Measurements from ENCODE around the gene MMP14. TPM values are rescaled to one million over a fixed set of nuclear protein-coding genes. Genes with fewer than 3 reads are reported as not detected.

The MMP14 gene
- total RNA-seq, result 435 and 437 TPM in 2 replicates

GRCh38 chr14:22836301-22837113 is at the start of gene MMP14:
Gene MMP14 (plus strand): TSS chr14:22836585. CDS start chr14:22836818, 233 bp downstream.

GRCh38 chr14:22814941-22815713 is 21.3 kb upstream of the MMP14 start, which contains the start of gene SLC7A7:
Gene SLC7A7 (minus strand): TSS chr14:22815435. CDS start chr14:22813398, 2,037 bp downstream.

DNA sequence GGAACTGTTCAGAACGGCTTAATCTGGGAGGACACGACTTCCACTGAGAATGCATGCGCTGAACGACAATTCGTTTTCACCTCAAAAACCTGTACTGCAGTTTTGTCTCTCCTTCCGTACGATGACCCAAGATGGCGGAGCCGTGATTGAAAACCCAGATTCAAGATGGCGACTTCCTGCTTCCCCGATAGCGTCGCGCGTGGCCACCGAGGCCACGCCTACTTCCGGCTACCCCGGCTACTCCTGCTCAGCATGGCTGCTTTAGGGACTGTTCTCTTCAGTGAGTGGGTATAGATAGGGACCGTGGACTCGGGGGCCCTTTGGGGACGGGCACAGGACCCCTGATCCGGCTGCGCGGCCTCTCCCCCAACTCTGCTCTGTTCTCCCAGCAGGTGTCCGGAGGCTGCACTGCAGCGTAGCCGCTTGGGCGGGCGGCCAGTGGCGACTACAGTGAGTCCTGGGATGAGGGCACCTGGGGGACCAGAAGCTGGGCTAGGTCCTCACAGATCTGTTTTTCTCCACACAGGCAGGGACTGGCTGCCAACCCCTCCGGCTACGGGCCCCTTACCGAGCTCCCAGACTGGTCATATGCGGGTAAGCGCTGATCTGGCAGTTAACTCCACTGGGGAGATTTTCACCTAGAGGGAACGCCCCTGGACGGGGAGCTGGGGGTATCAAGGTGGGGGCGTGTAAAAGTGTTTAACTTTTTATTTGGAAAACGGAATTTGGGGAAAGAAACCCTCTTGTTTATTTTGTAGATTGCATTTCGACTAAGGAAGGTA is 6.5 kb upstream of the MMP14 start, which contains the start of gene MRPL52:
MRPL52 (plus strand) TSS at position 227 of the 782 bp plus-strand sequence; CDS start at position 253, 26 bp downstream.

GRCh38 chr14:22871224-22872032 is 35.0 kb downstream of the MMP14 start, which contains the start of gene LRP10:
Gene LRP10 (plus strand): TSS chr14:22871740. CDS start chr14:22872304, 564 bp downstream.

GRCh38 chr14:22883173-22883976 is 47.0 kb downstream of the MMP14 start, which contains the start of gene REM2:
Gene REM2 (plus strand): TSS chr14:22883222. CDS start chr14:22883288, 66 bp downstream.

Other genes starting within 250 kb of the MMP14 start
- gene DAD1, start 247.4 kb upstream of the MMP14 start, total RNA-seq, result 592 and 648 TPM in 2 replicates
- gene ABHD4, start 238.3 kb upstream of the MMP14 start, total RNA-seq, result 17.9 and 23.9 TPM in 2 replicates
- not detected in 2 replicates for gene OR6J1, start 192.2 kb upstream of the MMP14 start, total RNA-seq
- 111 and 165 TPM in 2 replicates for gene OXA1L, start 69.9 kb upstream of the MMP14 start, total RNA-seq
- 1.6 and 2.6 TPM in 2 replicates for gene SLC7A7, start 21.1 kb upstream of the MMP14 start, total RNA-seq
- 102 and 274 TPM in 2 replicates for gene MRPL52, start 6.7 kb upstream of the MMP14 start, total RNA-seq
- gene LRP10, start 35.2 kb downstream of the MMP14 start, total RNA-seq, result 98.4 and 113 TPM in 2 replicates
- gene REM2, start 46.6 kb downstream of the MMP14 start, total RNA-seq, result 0.58 TPM in 1 of 2 replicates, not detected in the other
- gene RBM23, start 82.6 kb downstream of the MMP14 start, total RNA-seq, result 44.4 and 75.1 TPM in 2 replicates
- gene PRMT5, start 92.8 kb downstream of the MMP14 start, total RNA-seq, result 86.1 and 97.2 TPM in 2 replicates
- 61.4 and 69.8 TPM in 2 replicates for gene HAUS4, start 120.5 kb downstream of the MMP14 start, total RNA-seq
- gene AJUBA, start 146.0 kb downstream of the MMP14 start, total RNA-seq, result 21.6 and 30.0 TPM in 2 replicates
- gene C14orf93, start 173.6 kb downstream of the MMP14 start, total RNA-seq, result 11.2 and 15.8 TPM in 2 replicates
- gene PSMB5, start 198.3 kb downstream of the MMP14 start, total RNA-seq, result 351 and 468 TPM in 2 replicates
- gene PSMB11, start 205.6 kb downstream of the MMP14 start, total RNA-seq, result not detected in 2 replicates
- gene CDH24, start 220.9 kb downstream of the MMP14 start, total RNA-seq, result 5.0 and 7.2 TPM in 2 replicates

All from myometrial cell (primary cell).